Measurements from ENCODE around the gene PITPNC1.

- TF ChIP-seq, protein P1, sequence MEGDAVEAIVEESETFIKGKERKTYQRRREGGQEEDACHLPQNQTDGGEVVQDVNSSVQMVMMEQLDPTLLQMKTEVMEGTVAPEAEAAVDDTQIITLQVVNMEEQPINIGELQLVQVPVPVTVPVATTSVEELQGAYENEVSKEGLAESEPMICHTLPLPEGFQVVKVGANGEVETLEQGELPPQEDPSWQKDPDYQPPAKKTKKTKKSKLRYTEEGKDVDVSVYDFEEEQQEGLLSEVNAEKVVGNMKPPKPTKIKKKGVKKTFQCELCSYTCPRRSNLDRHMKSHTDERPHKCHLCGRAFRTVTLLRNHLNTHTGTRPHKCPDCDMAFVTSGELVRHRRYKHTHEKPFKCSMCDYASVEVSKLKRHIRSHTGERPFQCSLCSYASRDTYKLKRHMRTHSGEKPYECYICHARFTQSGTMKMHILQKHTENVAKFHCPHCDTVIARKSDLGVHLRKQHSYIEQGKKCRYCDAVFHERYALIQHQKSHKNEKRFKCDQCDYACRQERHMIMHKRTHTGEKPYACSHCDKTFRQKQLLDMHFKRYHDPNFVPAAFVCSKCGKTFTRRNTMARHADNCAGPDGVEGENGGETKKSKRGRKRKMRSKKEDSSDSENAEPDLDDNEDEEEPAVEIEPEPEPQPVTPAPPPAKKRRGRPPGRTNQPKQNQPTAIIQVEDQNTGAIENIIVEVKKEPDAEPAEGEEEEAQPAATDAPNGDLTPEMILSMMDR (IDR thresholded peaks at IDR 0.05), result no peak
- no peak for TF ChIP-seq POLR2A (IDR thresholded peaks at IDR 0.05)
These were observed 228.3 kb downstream of the PITPNC1 start for GRCh38 chr17:67605256-67605912.
